Epithelial cell of proximal tubule (primary cell): ENCODE data around the gene ACAD8. TPM values are rescaled to one million over a fixed set of nuclear protein-coding genes. Genes with fewer than 3 reads are reported as not detected.
A peak's percentile ranks its signal among the peaks of the same experiment; 100 is the strongest.

Experiments used
- DNase-seq: peaks from one replicate; pipeline ENCODE4 v3.0.0-alpha.2; 2011; ENCODE audit warnings: low read depth
- H3K4me3 ChIP-seq: 2 replicates; pipeline ENCODE4 v1.5.1; 2011; ENCODE audit warnings: low read depth, mild to moderate bottlenecking, low read length
- total RNA-seq: library from RNA; depleted of rRNA; stranded (reverse); fragments of >200 nt; gene quantifications from 2 replicates; pipeline ENCODE4 v1.2.3, GENCODE V29; 2015
- TF ChIP-seq, protein P1 (sequence below): conservative IDR thresholded peaks from 2 replicates; pipeline ENCODE4 v1.5.1; 2012; ENCODE audit warnings: low read depth, mild to moderate bottlenecking, low read length

The ACAD8 gene
- total RNA-seq, 1 donor from 2014 or later, result 18.1 TPM

GRCh38 chr11:134257101-134257500 lies 3.7 kb downstream of the ACAD8 start:
- DNase-seq, result no peak
- TF ChIP-seq, protein P1, sequence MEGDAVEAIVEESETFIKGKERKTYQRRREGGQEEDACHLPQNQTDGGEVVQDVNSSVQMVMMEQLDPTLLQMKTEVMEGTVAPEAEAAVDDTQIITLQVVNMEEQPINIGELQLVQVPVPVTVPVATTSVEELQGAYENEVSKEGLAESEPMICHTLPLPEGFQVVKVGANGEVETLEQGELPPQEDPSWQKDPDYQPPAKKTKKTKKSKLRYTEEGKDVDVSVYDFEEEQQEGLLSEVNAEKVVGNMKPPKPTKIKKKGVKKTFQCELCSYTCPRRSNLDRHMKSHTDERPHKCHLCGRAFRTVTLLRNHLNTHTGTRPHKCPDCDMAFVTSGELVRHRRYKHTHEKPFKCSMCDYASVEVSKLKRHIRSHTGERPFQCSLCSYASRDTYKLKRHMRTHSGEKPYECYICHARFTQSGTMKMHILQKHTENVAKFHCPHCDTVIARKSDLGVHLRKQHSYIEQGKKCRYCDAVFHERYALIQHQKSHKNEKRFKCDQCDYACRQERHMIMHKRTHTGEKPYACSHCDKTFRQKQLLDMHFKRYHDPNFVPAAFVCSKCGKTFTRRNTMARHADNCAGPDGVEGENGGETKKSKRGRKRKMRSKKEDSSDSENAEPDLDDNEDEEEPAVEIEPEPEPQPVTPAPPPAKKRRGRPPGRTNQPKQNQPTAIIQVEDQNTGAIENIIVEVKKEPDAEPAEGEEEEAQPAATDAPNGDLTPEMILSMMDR, result no peak

DNA sequence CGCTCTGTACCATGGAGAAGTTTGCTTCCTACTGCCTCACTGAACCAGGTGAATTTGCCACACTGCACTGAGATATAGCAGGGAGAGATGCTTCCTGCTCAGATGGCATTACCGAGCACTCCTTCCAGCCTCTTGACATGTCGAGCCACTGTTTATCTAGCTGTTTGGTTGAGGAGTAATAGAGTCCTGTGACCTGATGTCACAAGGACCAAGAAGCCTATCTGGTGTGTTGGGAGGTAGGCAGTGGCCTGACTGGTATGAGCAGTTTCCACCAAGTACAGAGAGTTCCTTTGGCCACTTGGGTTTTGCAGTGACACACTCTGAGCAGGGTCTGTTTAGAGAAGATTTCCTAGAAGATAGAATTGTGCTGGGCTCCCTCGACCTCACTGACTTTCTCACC lies 5.2 kb downstream of the ACAD8 start:
- no peak for DNase-seq
- H3K4me3 ChIP-seq, result no peak overlapping the region
- TF ChIP-seq, protein P1, result no peak

More at GRCh38 chr11:134257101-134257500, 3.7 kb downstream of the ACAD8 start:
- no peak overlapping the region for H3K4me3 ChIP-seq

DNA sequence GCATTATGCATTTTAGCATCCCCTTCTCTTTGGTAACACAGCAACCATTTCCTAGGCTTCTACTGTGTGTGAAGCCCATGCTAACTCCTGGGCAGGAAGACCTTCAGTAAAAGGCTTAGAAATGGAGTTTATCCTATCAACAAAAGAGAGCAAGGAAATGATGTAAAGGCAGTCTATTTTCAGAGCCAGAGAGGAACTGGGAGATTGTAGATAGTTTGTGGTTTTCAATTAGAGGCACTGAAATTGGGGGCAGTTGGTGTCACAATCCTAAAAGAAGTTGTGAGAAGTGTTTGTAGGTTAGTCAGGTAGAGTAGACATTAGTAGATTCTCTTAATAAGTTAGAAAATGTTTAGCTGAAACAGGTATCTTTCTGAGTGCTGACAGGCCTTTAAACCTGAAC lies 7.1 kb downstream of the ACAD8 start:
- TF ChIP-seq, protein P1, result no peak
- DNase-seq, result no peak
- H3K4me3 ChIP-seq, result no peak overlapping the region

- TF ChIP-seq, protein P1, result no peak
- no peak overlapping the region for H3K4me3 ChIP-seq
- no peak for DNase-seq
Measured at GRCh38 chr11:134260983-134261382, 7.6 kb downstream of the ACAD8 start.

DNA sequence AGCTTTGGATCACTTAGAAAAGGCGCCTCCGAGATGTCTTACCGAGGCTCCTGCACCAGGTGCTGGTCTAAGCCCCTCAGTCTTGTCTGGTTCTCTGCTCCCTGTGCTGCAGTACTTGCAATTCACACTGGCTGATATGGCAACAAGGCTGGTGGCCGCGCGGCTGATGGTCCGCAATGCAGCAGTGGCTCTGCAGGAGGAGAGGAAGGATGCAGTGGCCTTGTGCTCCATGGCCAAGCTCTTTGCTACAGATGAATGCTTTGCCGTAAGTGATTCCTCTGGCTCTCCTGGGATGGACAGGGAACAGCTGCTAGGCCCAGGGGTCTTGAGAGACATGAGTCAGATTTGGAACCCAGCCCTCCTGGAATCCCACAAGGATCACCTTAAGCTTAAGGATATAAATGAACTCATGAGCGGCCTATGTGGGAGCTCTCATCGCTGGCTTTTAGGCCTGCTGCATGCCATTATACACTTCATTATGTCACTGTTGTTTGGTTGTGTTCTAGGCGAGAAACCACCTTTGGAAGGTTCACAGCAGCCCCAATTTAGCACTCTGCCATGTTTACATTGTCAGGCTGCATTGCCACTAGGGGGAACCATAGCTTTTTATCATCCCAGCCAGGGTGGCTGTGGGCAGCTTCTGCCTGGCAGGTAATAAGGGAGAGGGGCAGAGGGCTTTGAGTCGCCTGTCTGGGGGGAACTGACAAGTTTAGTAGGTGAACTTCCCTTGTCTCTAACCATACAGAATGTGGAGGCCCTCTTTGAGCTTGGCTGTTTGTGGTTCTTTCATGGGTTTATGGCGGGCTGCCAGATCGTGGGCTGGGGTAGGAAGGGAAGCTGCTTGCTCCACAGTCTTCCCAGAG lies 8.5 kb downstream of the ACAD8 start:
- TF ChIP-seq, protein P1, result peak; percentile 70
- no peak overlapping the region for H3K4me3 ChIP-seq
- DNase-seq, result no peak

DNA sequence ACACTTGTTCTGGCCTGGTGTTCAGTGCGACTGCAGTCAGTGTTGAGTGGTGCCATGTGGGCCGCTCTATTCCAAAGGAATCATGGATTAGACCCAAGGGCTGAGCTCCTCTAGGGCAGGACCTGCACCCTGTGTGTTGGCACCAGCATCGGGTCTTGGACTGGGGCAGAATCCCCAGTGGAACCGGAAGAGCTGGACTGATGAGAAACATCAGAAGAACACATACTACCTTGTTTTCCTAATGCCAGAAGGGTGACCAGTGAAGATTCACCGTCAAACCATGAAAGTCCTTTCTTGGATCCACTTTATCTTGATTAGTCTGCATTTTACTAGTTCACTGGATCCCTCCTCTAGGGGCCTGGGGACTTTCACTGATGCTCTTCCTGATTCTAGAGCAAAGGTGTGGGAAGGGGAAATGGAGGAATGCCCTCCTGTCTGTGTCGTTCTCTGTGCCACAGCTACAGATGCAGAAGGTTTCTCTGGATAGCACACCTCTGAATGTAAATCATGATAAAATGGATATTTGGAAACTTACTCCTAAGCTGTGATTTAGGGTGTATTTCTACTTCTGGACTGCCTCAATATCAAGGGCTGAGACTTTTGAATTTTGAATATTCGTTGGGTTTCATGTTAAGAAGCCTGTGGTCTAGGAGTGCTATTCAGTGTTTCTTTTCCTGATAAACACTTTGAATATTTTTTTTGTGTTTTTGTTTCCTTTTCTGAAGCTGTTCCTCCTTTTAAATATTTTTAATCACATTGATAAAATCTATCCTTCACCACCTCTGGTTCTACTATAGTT lies 11.8 kb downstream of the ACAD8 start:
- TF ChIP-seq, protein P1, result no peak
- no peak for DNase-seq
- no peak overlapping the region for H3K4me3 ChIP-seq
